ENCODE data around the gene STAU1. TPM values are rescaled to one million over a fixed set of nuclear protein-coding genes. Genes with fewer than 3 reads are reported as not detected.
A peak's percentile ranks its signal among the peaks of the same experiment; 100 is the strongest.
"Not testable (repeated sequence)": the region's sequence is repeated elsewhere in the genome, so short reads cannot be mapped to it uniquely, and the experiment has no call there.

The STAU1 gene
- total RNA-seq, 2 experiments from 2014 or later, result 61.4 to 65.8 TPM

DNA sequence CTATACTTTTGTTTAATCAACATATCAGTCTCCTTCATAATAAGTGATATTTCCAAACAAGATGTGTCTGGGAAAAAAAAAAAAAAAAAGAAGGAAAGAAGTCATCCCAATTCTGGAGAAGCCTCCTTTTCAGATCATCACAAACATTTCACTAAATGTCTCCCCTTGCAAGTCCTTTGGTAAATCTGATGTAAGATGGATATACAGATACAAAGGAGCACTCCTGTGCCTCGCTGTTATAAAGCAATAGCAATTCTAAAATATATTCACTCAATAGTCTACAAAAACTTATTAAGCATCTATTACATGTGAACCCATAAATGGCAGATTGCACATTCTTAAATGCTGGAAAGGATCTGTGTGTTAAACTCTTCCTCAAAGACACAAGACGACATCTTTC is 17.4 kb downstream of the STAU1 start:
- POLR2A ChIA-PET, result no interaction called here
- CTCF ChIA-PET, result no interaction called here
- no peaks in the 10 kb centered on the region for H3K27me3 ChIP-seq (ENCODE audit: control insufficient read depth in 1 of 2, insufficient read depth in 2 of 2, low read length in 2 of 2)
- peaks cover 76% of the 10 kb centered on the region for H3K4me1 Mint-ChIP-seq (ENCODE audit: low read depth)
- no peaks in the 10 kb centered on the region for H3K9me3 Mint-ChIP-seq
- H3K4me3 Mint-ChIP-seq, result no peak overlapping the region
- ATAC-seq (ENCODE audit: poor library complexity) (no peak), DNase-seq (no peak)
- no peak overlapping the region for H3K27ac ChIP-seq (ENCODE audit: low read depth in 1 of 2, low read length in 2 of 2)
- H3K4me1 ChIP-seq (ENCODE audit: insufficient read depth, low read length), result peaks cover 12% of the 10 kb centered on the region
- peaks cover 30% of the 10 kb centered on the region for H3K36me3 ChIP-seq (ENCODE audit: insufficient read depth, low read length)
- TF ChIP-seq, protein P1, sequence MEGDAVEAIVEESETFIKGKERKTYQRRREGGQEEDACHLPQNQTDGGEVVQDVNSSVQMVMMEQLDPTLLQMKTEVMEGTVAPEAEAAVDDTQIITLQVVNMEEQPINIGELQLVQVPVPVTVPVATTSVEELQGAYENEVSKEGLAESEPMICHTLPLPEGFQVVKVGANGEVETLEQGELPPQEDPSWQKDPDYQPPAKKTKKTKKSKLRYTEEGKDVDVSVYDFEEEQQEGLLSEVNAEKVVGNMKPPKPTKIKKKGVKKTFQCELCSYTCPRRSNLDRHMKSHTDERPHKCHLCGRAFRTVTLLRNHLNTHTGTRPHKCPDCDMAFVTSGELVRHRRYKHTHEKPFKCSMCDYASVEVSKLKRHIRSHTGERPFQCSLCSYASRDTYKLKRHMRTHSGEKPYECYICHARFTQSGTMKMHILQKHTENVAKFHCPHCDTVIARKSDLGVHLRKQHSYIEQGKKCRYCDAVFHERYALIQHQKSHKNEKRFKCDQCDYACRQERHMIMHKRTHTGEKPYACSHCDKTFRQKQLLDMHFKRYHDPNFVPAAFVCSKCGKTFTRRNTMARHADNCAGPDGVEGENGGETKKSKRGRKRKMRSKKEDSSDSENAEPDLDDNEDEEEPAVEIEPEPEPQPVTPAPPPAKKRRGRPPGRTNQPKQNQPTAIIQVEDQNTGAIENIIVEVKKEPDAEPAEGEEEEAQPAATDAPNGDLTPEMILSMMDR (IDR thresholded peaks at IDR 0.05), result no peak
- peak overlapping the region; percentile 8 for H3K27ac Mint-ChIP-seq
- H3K4me3 ChIP-seq (ENCODE audit: low read length), result no peak overlapping the region
- no peaks in the 10 kb centered on the region for H3K9me3 ChIP-seq (ENCODE audit: control insufficient read depth in 1 of 2, insufficient read depth in 1 of 2, low read length in 2 of 2)
- no peaks in the 10 kb centered on the region for H3K27me3 Mint-ChIP-seq
- intact Hi-C loops (cut with DNase I, micrococcal nuclease), result no loop called here
- peaks cover 70% of the 10 kb centered on the region for H3K36me3 Mint-ChIP-seq (ENCODE audit: low read depth)

DNA sequence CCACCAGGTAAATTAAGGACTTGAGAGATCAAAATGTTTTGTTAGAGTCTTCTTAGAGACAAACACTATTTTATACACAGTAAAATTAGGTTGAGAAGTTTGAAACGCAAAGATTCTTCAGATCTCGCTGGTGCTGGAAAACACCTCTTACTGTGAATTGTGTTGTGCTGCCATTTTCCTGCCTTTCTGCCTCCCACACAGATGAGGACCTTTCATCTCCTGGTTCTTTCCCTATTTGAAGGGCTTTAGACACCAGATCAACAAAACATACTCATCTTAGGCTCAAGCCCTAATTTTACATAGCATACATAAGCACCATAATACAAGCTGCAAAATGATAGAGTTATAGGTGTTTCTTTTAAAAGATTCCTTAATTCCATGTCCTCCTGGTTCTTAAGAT is 18.6 kb downstream of the STAU1 start:
- Mint-ChIP-seq H3K4me3 (no peak overlapping the region), H3K27me3 (no peaks in the 10 kb centered on the region), H3K36me3 (ENCODE audit: low read depth) (peaks cover 71% of the 10 kb centered on the region), H3K27ac (peak overlapping the region; percentile 40), H3K9me3 (no peaks in the 10 kb centered on the region), H3K4me1 (ENCODE audit: low read depth) (peaks cover 78% of the 10 kb centered on the region)
- ATAC-seq (ENCODE audit: poor library complexity), result no peak
- intact Hi-C loops (cut with DNase I, micrococcal nuclease), result no loop called here
- Histone ChIP-seq H3K36me3 (ENCODE audit: insufficient read depth, low read length) (peaks cover 38% of the 10 kb centered on the region), H3K27ac (ENCODE audit: low read depth in 1 of 2, low read length in 2 of 2) (no peak overlapping the region), H3K27me3 (ENCODE audit: control insufficient read depth in 1 of 2, insufficient read depth in 2 of 2, low read length in 2 of 2) (no peaks in the 10 kb centered on the region), H3K9me3 (ENCODE audit: control insufficient read depth in 1 of 2, insufficient read depth in 1 of 2, low read length in 2 of 2) (no peaks in the 10 kb centered on the region), H3K4me1 (ENCODE audit: insufficient read depth, low read length) (peaks cover 12% of the 10 kb centered on the region), H3K4me3 (ENCODE audit: low read length) (no peak overlapping the region)
- POLR2A ChIA-PET, result no interaction called here
- TF ChIP-seq, protein P1 (IDR thresholded peaks at IDR 0.05), result no peak
- CTCF ChIA-PET, result no interaction called here
- DNase-seq, result peak in 2 of 14 experiments; percentile 15 to 22

DNA sequence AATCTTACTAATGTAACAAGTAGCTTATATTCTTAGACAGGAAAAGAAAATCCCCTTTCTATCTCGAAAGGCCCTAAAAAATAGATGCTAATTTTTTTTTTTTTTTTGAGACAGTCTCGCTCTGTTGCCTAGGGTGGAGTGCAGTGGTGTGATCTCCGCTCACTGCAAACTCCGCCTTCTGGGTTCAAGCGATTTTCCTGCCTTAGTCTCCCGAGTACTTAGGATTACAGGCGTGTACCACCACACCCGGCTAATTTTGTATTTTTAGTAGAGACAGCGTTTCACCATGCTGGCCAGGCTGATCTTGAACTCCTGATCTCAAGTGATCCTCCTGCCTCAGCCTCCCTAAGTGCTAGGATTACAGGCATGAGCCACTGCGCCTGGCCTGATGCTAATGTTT is 19.3 kb downstream of the STAU1 start:
- ATAC-seq (ENCODE audit: poor library complexity); H3K27me3 Mint-ChIP-seq; POLR2A ChIA-PET; intact Hi-C loops (cut with DNase I, micrococcal nuclease); H3K4me3 ChIP-seq (ENCODE audit: low read length); H3K4me3 Mint-ChIP-seq; H3K27me3 ChIP-seq (ENCODE audit: control insufficient read depth in 1 of 2, insufficient read depth in 2 of 2, low read length in 2 of 2); H3K9me3 Mint-ChIP-seq; DNase-seq; H3K9me3 ChIP-seq (ENCODE audit: control insufficient read depth in 1 of 2, insufficient read depth in 1 of 2, low read length in 2 of 2); H3K27ac ChIP-seq (ENCODE audit: low read depth in 1 of 2, low read length in 2 of 2): not testable (repeated sequence)
- H3K36me3 ChIP-seq (ENCODE audit: insufficient read depth, low read length), result peaks cover 43% of the 10 kb centered on the region
- peaks cover 12% of the 10 kb centered on the region for H3K4me1 ChIP-seq (ENCODE audit: insufficient read depth, low read length)
- peaks cover 71% of the 10 kb centered on the region for H3K36me3 Mint-ChIP-seq (ENCODE audit: low read depth)
- CTCF ChIA-PET, result interaction anchor here (0.6 kb wide), 1 partner anchor 67 kb away, joined by 3 read pairs; no protein-coding TSS in a partner anchor
- H3K4me1 Mint-ChIP-seq (ENCODE audit: low read depth), result peaks cover 76% of the 10 kb centered on the region
- peak overlapping the region; percentile 40 for H3K27ac Mint-ChIP-seq

DNA sequence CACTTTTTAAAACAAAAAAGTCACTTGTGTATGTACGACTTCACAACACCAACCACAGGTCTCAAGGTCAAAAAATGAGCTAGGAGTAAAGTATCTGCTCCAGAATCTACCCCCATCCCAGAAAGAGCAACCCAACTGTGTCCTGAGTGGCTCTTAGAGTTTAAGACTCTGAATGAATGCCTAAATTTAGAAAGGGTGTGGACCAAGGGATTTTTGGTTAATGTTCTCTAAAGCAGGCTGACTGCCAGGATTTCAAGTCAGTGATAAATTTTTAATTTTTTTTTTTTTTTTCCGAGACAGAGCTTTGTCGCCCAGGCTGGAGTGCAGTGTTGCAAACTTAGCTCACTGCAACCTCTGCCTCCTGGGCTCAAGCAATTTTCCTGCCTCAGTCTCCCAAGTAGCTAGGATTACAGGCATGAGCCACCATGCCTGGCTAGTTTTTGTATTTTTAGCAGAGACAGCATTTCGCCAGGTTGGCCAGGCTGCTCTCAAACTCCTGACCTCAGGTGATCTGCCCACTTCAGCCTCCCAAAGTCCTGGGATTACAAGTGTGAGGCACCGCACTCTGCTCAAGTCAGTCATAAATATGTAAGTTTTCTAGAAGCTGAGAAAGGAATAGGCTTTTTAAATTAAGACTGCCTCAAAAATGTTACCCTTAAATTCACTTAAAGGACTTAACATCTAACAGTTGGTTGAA is 20.2 kb downstream of the STAU1 start:
- ATAC-seq (ENCODE audit: poor library complexity) (no peak), DNase-seq (no peak)
- Histone ChIP-seq H3K4me3 (ENCODE audit: low read length) (no peak overlapping the region), H3K36me3 (ENCODE audit: insufficient read depth, low read length) (peaks cover 40% of the 10 kb centered on the region), H3K4me1 (ENCODE audit: insufficient read depth, low read length) (peaks cover 12% of the 10 kb centered on the region), H3K27me3 (ENCODE audit: control insufficient read depth in 1 of 2, insufficient read depth in 2 of 2, low read length in 2 of 2) (no peaks in the 10 kb centered on the region), H3K27ac (ENCODE audit: low read depth in 1 of 2, low read length in 2 of 2) (no peak overlapping the region), H3K9me3 (ENCODE audit: control insufficient read depth in 1 of 2, insufficient read depth in 1 of 2, low read length in 2 of 2) (no peaks in the 10 kb centered on the region)
- ChIA-PET CTCF (no interaction called here), POLR2A (interaction anchor here (0.9 kb wide), 1 partner anchor 11 kb away, joined by 4 read pairs; no protein-coding TSS in a partner anchor)
- H3K36me3 Mint-ChIP-seq (ENCODE audit: low read depth), result peaks cover 67% of the 10 kb centered on the region
- no peaks in the 10 kb centered on the region for H3K27me3 Mint-ChIP-seq
- H3K9me3 Mint-ChIP-seq, result no peaks in the 10 kb centered on the region
- TF ChIP-seq, protein P1 (IDR thresholded peaks at IDR 0.05), result no peak
- H3K4me3 Mint-ChIP-seq, result peak overlapping the region; percentile 20
- H3K4me1 Mint-ChIP-seq (ENCODE audit: low read depth), result peaks cover 70% of the 10 kb centered on the region
- H3K27ac Mint-ChIP-seq, result peak overlapping the region; percentile 78
- intact Hi-C loops (cut with DNase I, micrococcal nuclease), result no loop called here

Measured in CD4-positive, alpha-beta T cell (primary cell).